ENCODE measurements around the gene SYNJ1.

SYNJ1 gene

DNA sequence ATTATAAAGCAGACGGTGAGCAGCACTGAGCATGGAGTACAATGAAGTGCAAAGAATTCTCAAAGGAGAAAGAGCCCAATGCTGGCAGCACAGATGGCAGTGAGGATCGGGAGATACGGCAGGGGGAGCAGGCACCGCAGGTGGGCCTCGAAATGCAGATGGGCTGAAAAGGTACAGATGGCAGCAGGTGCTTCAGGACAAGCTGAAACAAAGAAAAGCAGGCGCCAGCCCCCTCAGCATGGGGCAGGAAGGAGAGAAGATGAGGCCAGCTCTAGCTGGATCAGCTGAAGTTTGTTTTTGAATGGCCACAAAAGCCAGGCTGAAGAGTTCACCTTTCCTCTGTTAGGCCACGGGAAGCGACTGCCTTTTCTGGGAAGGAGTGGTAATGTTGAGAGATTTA lies 123.3 kb downstream of the SYNJ1 start:
- no peak for DNase-seq (ENCODE audit: low read depth)
- H3K4me3 ChIP-seq (ENCODE audit: low read length): no peak overlapping the region

DNA sequence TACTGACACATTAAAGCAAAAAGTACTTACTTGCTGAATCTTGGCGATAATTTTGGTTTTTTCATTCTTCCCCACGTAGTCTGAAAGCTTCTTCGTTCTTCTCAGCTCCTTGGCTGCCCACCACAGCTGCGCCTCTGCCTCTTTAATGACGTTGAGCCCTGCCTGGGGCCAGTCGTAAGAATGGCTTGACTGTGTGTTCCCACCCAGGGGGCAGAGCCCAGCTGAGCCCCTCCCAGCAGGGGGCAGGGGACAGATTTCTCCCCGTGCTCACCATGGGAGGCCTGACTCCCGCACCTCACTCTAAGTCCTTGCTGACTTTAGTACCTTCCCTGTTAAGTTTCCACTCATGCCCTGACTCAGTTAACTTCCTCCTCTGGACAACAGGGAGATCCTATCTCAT lies 124.7 kb downstream of the SYNJ1 start:
- no peak overlapping the region for H3K4me3 ChIP-seq (ENCODE audit: low read length)
- TF ChIP-seq, protein P1, sequence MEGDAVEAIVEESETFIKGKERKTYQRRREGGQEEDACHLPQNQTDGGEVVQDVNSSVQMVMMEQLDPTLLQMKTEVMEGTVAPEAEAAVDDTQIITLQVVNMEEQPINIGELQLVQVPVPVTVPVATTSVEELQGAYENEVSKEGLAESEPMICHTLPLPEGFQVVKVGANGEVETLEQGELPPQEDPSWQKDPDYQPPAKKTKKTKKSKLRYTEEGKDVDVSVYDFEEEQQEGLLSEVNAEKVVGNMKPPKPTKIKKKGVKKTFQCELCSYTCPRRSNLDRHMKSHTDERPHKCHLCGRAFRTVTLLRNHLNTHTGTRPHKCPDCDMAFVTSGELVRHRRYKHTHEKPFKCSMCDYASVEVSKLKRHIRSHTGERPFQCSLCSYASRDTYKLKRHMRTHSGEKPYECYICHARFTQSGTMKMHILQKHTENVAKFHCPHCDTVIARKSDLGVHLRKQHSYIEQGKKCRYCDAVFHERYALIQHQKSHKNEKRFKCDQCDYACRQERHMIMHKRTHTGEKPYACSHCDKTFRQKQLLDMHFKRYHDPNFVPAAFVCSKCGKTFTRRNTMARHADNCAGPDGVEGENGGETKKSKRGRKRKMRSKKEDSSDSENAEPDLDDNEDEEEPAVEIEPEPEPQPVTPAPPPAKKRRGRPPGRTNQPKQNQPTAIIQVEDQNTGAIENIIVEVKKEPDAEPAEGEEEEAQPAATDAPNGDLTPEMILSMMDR (conservative IDR thresholded peaks at IDR 0.05; ENCODE audit: low read length): no peak

More for the DNA sequence above, 123.3 kb downstream of the SYNJ1 start:
- TF ChIP-seq, protein P1 (conservative IDR thresholded peaks at IDR 0.05; ENCODE audit: low read length): no peak

DNA sequence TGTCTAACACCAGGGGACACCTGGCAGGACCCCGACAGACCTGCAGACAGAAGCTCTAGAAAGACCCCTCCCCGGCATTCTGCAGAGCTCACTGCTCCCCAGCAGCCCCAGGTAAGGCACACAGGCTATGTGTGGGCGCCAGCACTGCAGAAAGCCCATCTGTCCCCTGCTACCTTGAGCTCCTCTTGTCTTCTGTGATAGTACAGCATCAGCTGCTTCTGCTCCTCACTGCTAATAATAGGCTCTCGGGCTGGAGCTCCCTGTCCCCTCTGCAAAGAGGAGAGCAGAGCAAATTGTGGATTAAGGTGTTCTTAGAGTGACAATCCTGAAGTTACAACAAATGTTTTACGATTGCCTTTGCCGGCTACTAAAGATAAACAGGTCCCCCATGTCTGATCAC lies 125.7 kb downstream of the SYNJ1 start:
- no peak overlapping the region for H3K4me3 ChIP-seq (ENCODE audit: low read length)
- TF ChIP-seq, protein P1 (conservative IDR thresholded peaks at IDR 0.05; ENCODE audit: low read length): no peak
- DNase-seq (ENCODE audit: low read depth): no peak

More for the DNA sequence above, 124.7 kb downstream of the SYNJ1 start:
- no peak for DNase-seq (ENCODE audit: low read depth)

DNA sequence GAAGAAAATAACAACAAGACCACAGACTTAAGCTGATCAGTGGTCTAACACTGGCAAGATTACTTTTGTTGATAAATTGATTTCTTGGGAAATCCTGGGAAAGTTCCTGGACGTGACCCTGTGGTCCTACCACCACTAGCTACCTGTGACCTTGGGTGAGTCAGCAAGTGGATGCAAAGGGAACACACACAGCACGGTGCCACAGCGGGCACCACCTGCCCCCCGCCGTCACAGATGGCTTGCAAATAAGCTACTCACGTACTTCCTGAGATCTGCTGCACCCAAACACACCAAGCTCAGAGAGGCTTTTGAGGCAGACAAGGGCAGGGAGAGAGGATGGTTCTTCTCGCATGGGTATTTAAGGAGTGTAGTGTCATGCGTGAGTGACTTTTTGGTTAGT lies 128.3 kb downstream of the SYNJ1 start:
- no peak overlapping the region for H3K4me3 ChIP-seq (ENCODE audit: low read length)
- TF ChIP-seq, protein P1 (conservative IDR thresholded peaks at IDR 0.05; ENCODE audit: low read length): no peak
- no peak for DNase-seq (ENCODE audit: low read depth)

DNA sequence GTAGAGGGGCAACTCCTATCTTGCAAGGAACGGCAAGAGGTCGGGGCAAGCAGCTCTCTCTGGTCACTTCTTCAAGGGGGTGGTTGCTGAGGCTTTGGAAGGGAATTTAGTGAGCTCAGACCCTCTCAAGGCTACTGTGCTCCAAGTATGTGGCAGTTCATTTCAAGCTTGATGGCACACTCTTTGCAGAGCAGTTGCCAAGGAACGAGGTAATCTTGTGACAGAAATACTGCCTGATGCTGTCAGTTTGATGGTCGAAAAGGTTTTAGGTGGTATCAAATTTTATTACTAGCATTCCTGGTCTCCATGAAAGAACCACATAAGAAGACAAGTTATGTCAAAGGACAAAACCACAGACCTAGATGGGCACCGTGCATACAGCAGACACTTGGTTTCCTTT lies 128.7 kb downstream of the SYNJ1 start:
- H3K4me3 ChIP-seq (ENCODE audit: low read length): no peak overlapping the region
- TF ChIP-seq, protein P1 (conservative IDR thresholded peaks at IDR 0.05; ENCODE audit: low read length): no peak
- no peak for DNase-seq (ENCODE audit: low read depth)

DNA sequence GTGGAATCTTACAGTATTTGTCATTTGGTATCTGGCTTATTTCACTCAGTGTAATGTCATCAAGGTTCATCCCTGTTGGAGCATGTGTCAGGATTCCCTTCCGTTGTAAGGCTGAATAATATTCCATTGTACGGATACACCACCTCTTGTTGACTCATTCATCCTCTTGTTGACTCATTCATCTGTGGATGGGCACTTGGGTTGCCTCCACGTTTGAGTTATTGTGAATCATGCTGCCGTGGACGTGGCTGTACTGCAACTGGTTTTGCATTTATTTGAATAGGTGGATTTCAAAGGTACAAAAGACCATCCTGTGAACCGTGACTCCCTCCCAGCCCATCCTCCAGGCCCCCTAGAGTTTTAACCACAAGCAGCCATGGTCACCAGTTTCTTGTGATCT lies 130.6 kb downstream of the SYNJ1 start:
- TF ChIP-seq, protein P1 (conservative IDR thresholded peaks at IDR 0.05; ENCODE audit: low read length): no peak
- peak; percentile 80 for DNase-seq (ENCODE audit: low read depth)
- no peak overlapping the region for H3K4me3 ChIP-seq (ENCODE audit: low read length)

DNA sequence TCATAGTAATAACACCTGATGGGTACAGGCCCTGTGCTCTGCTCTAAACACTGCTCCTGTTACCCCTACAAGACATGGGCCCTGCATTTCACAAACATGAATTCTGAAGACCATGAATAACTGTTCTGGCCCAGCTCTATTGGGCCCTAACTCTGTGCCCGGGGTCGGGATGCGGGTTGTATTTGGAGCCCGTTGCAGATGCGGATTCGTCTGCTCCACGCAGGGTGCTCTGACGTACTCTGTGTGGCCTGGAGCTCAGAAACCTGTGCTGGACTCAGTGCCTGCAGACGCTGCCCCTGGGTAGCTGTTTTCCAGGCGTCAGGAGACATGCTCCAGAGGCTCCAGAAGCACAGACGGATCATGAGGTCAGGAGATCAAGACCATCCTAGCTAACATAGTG lies 132.4 kb downstream of the SYNJ1 start:
- no peak for DNase-seq (ENCODE audit: low read depth)
- no peak overlapping the region for H3K4me3 ChIP-seq (ENCODE audit: low read length)
- TF ChIP-seq, protein P1 (conservative IDR thresholded peaks at IDR 0.05; ENCODE audit: low read length): no peak
